ENCODE data around the gene CAMK1D.

DNA sequence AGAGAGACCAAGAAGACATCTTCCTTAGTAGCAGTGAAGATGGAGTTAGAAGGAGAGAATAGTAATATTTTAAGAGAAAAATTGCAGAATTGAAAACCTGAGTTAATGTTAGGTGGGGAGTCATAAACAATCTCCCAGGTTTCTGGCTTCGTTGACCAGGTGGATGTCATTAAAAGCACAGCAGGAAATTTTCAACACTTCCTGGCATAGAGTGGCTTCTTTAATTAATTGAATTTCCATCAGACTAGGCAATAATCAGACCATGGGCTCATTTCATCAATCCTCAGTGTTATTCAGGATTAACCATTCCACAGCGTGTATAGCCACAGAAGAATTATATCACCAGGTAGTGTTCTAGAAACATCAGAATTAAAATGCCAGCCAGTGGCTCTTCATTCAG is 383.9 kb downstream of the CAMK1D start:
- TF ChIP-seq EZH2 (IDR thresholded peaks at IDR 0.05; ENCODE audit: borderline replicate concordance): no peak
- TF ChIP-seq, protein P1, sequence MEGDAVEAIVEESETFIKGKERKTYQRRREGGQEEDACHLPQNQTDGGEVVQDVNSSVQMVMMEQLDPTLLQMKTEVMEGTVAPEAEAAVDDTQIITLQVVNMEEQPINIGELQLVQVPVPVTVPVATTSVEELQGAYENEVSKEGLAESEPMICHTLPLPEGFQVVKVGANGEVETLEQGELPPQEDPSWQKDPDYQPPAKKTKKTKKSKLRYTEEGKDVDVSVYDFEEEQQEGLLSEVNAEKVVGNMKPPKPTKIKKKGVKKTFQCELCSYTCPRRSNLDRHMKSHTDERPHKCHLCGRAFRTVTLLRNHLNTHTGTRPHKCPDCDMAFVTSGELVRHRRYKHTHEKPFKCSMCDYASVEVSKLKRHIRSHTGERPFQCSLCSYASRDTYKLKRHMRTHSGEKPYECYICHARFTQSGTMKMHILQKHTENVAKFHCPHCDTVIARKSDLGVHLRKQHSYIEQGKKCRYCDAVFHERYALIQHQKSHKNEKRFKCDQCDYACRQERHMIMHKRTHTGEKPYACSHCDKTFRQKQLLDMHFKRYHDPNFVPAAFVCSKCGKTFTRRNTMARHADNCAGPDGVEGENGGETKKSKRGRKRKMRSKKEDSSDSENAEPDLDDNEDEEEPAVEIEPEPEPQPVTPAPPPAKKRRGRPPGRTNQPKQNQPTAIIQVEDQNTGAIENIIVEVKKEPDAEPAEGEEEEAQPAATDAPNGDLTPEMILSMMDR (IDR thresholded peaks at IDR 0.05; ENCODE audit: poor library complexity): no peak

Data from hepatocyte (in vitro differentiated cells).